Testis (tissue), 3 donors: ENCODE data around the gene POLR1A. TPM values are rescaled to one million over a fixed set of nuclear protein-coding genes. Genes with fewer than 3 reads are reported as not detected.

Source experiments
- DNase-seq: peaks from one replicate; pipeline ENCODE4 v3.0.0-alpha.2; 2019
- H3K27ac ChIP-seq, 2 donors: fragments of 200-600 bp; sonication (generic); one replicate each; pipeline ENCODE4 v1.5.1; 2019
- H3K27me3 ChIP-seq: fragments of 200-600 bp; sonication (generic); one replicate; pipeline ENCODE4 v1.5.1; 2019
- H3K36me3 ChIP-seq: fragments of 200-600 bp; sonication (generic); one replicate; pipeline ENCODE4 v1.5.1; 2017; ENCODE audit warnings: low read depth; ENCODE audit errors: missing control alignments
- H3K4me1 ChIP-seq: fragments of 200-600 bp; sonication (generic); one replicate; pipeline ENCODE4 v1.5.1; 2019
- H3K4me3 ChIP-seq, 2 donors: fragments of 200-600 bp; sonication (generic); one replicate each; pipeline ENCODE4 v1.5.1; 2017 to 2019
- H3K9me3 ChIP-seq: fragments of 200-600 bp; sonication (generic); one replicate; pipeline ENCODE4 v1.5.1; 2017
- POLR2A ChIP-seq: fragments of 450-650 bp; IDR thresholded peaks from one replicate; pipeline ENCODE4 v1.6.1; 2017; ENCODE audit warnings: antibody characterized with exemption, mild to moderate bottlenecking, moderate library complexity
- WGBS, 2 donors: methylation state at CpG; one replicate each; pipeline ENCODE4 v1.1.5; 2018; 5-methylcytosine and 5-hydroxymethylcytosine counted together
- intact Hi-C: fragments of 100-400 bp; cut with DNase I; formaldehyde crosslinking; loops from one replicate; pipeline ENCODE4 v1.15.1; 2023; ENCODE audit warnings: low total_unique reads
- polyA plus RNA-seq: library from polyadenylated mRNA; stranded (reverse); fragments of 350-450 nt; fragmentation: Illumina TruSeq; extraction: RNeasy Lipid Tissue Mini Kit (QIAGEN cat#74804); gene quantifications from one replicate; pipeline ENCODE4 v1.2.3, GENCODE V29; 2014; ENCODE audit warnings: low read depth, low replicate concordance; ENCODE audit not compliant: insufficient read depth
- total RNA-seq, 2 donors: library from RNA; depleted of rRNA; stranded (reverse); fragments of >200 nt; gene quantifications; one replicate each; pipeline ENCODE4 v1.2.3, GENCODE V29; 2016
- TF ChIP-seq, protein P1 (sequence below), 3 experiments: fragments of 450-650 bp in 2 of 3; fragments of 200-600 bp in 1 of 3; sonication (generic) in 1 of 3; IDR thresholded peaks; one replicate each; pipeline ENCODE4 v1.5.1; 2016 to 2019; ENCODE audit warnings: antibody characterized with exemption in 3 of 3, mild to moderate bottlenecking in 2 of 3, moderate library complexity in 1 of 3

POLR1A gene
- total and polyA plus RNA-seq, 3 donors from 2014 or later: 20.0 to 28.7 (median 28.1) TPM

- TF ChIP-seq, protein P1, sequence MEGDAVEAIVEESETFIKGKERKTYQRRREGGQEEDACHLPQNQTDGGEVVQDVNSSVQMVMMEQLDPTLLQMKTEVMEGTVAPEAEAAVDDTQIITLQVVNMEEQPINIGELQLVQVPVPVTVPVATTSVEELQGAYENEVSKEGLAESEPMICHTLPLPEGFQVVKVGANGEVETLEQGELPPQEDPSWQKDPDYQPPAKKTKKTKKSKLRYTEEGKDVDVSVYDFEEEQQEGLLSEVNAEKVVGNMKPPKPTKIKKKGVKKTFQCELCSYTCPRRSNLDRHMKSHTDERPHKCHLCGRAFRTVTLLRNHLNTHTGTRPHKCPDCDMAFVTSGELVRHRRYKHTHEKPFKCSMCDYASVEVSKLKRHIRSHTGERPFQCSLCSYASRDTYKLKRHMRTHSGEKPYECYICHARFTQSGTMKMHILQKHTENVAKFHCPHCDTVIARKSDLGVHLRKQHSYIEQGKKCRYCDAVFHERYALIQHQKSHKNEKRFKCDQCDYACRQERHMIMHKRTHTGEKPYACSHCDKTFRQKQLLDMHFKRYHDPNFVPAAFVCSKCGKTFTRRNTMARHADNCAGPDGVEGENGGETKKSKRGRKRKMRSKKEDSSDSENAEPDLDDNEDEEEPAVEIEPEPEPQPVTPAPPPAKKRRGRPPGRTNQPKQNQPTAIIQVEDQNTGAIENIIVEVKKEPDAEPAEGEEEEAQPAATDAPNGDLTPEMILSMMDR (IDR thresholded peaks at IDR 0.05): no peak
- TF ChIP-seq POLR2A: no peak
- peaks cover 7% of the 10 kb centered on the region for H3K4me1 ChIP-seq
- no peaks in the 10 kb centered on the region for H3K9me3 ChIP-seq
- H3K27ac ChIP-seq: no peak overlapping the region
- intact Hi-C loops: loop anchor here (10.0 kb wide), 1 partner anchor 188 kb away; the partner anchor contains the start of gene ST3GAL5
- peaks cover 5% of the 10 kb centered on the region for H3K36me3 ChIP-seq
- no peaks in the 10 kb centered on the region for H3K27me3 ChIP-seq
- 89 to 95% methylated on average over 1 of the region's 1 CpG for WGBS, 2 donors
- DNase-seq: no peak
- no peak overlapping the region for H3K4me3 ChIP-seq
Observed at GRCh38 chr2:86073225-86073624, 32.5 kb downstream of the POLR1A start.

DNA sequence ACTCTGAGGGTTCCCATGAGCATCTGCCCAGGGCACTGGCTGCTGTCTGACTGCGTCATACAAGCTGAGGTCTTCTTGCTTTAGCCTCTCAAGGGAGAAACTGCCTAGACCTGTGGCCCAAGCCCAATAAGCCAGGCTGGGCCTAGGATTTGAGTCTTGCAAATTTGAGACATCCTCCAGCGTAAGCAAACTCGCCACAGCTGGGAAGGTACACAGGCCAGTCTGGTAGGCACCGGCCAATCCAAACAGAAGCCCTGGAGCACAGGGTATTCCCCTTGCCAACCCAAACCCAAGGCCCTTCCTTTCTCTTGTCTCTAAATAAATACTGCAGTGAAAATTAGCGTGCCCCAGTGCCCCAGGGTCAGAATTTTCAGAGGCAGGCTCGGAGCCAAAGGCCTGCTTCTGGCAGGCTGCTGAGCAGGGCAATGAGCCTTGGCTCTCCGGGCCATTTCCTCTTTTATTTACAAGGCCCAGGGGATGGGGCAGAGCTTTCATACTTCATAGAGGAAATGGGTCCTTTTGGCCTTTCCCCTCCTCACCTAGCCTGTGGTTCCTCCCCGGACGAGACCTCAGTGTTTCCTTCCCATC lies 33.3 kb downstream of the POLR1A start:
- intact Hi-C loops: loop anchor here (10.0 kb wide), 1 partner anchor 188 kb away; the partner anchor contains the start of gene ST3GAL5

DNA sequence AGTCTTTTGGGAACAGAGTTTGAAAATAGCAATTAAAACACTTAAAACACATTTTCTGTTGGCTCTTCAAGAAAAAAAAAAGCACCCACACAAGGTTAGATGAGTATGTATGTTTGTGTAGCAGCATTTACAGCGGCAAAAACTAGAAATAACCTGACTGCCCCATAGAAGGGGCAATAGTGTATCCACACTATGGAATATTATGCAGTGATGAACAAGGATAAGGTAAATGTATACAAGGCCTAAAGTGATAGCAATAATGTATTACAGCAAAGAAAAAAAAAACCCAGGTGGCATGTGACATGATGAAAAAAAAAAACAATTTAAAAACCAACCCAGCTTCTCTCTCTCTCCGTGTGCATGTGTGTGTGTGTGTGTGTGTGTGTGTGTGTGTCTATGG lies 34.8 kb downstream of the POLR1A start:
- H3K9me3 ChIP-seq: no peaks in the 10 kb centered on the region
- no peak for DNase-seq
- no peak overlapping the region for H3K27ac ChIP-seq
- H3K4me1 ChIP-seq: peaks cover 7% of the 10 kb centered on the region
- intact Hi-C loops: loop anchor here (10.0 kb wide), 1 partner anchor 186 kb away; the partner anchor contains the start of gene ST3GAL5
- no peaks in the 10 kb centered on the region for H3K27me3 ChIP-seq
- TF ChIP-seq, protein P1 (IDR thresholded peaks at IDR 0.05): no peak
- no peak for TF ChIP-seq POLR2A
- H3K36me3 ChIP-seq: peaks cover 5% of the 10 kb centered on the region
- 77 to 81% methylated on average over 2 of the region's 2 CpGs for WGBS, 2 donors
- no peak overlapping the region for H3K4me3 ChIP-seq

More for the DNA sequence above, 33.3 kb downstream of the POLR1A start:
- 48 to 76% methylated on average over 9 of the region's 9 CpGs for WGBS, 2 donors
- Histone ChIP-seq H3K4me3 (no peak overlapping the region), H3K36me3 (peaks cover 5% of the 10 kb centered on the region), H3K27ac (peak overlapping the region in 1 of 2 donors; percentile 43), H3K4me1 (peaks cover 7% of the 10 kb centered on the region), H3K27me3 (no peaks in the 10 kb centered on the region), H3K9me3 (no peaks in the 10 kb centered on the region)
- DNase-seq: peak; percentile 40
- no peak for TF ChIP-seq POLR2A
- TF ChIP-seq, protein P1 (IDR thresholded peaks at IDR 0.05): no peak

DNA sequence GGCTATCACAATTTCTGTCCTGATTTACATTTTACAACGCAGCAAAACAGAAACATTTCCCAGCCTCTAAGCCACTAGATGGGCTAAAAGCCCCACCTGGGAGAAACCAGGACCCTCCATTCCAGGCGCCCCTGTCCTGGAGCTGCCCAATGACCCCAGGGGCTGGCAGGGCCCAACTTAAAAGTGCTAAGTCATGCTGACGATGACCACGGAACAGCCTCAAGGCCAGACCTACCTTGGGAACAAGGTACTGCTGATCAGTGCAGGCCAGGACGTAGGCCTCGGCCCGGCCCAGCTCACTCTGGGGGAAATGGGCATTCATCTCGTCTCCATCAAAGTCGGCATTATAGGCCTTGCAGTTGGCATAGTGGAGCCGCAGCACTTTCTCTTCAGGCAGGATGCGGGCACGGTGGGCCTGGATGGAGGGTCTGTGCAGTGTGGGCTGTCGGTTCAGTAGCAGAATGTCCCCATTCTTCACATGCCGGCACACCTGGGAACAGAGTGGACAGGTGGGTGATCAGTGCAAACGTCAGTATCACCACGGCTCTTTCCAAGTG lies 35.8 kb downstream of the POLR1A start:
- WGBS, 2 donors: 94 to 95% methylated on average over 6 to 16 of the region's 16 CpGs
- no peak overlapping the region for H3K27ac ChIP-seq

More for the DNA sequence above, 35.8 kb downstream of the POLR1A start:
- Histone ChIP-seq H3K4me3 (no peak overlapping the region), H3K9me3 (no peaks in the 10 kb centered on the region), H3K36me3 (peaks cover 5% of the 10 kb centered on the region), H3K4me1 (peaks cover 7% of the 10 kb centered on the region), H3K27me3 (no peaks in the 10 kb centered on the region)
- no peak for DNase-seq
- intact Hi-C loops: loop anchor here (10.0 kb wide), 1 partner anchor 185 kb away; the partner anchor contains the start of gene ST3GAL5
- no peak for TF ChIP-seq POLR2A
- TF ChIP-seq, protein P1 (IDR thresholded peaks at IDR 0.05): no peak
